Activated CD8-positive, alpha-beta memory T cell treated with anti-CD3 and anti-CD28 coated beads for 1 hour (primary cell): ENCODE data around the gene SEL1L3.
A peak's percentile ranks its signal among the peaks of the same experiment; 100 is the strongest.
"Not testable (repeated sequence)": the region's sequence is repeated elsewhere in the genome, so short reads cannot be mapped to it uniquely, and the experiment has no call there.

Source experiments
- DNase-seq, 2 donors: peaks; one replicate each; pipeline ENCODE4 v3.0.0-alpha.2; 2020; ENCODE audit warnings: low read depth in 1 of 2; ENCODE audit errors: extremely low read depth in 1 of 2

Gene SEL1L3

GRCh38 chr4:25862411-25863346 is at the start of gene SEL1L3:
TSS of gene SEL1L3 (minus strand) at chr4:25862988. CDS start at chr4:25862836, 152 bp downstream.
- DNase-seq, result peak in 1 of 2 donors; percentile 40

- no peak for DNase-seq
Measured at GRCh38 chr4:25911356-25911755, 48.6 kb upstream of the SEL1L3 start.

GRCh38 chr4:25908491-25908901 is 45.7 kb upstream of the SEL1L3 start:
- DNase-seq, result no peak

GRCh38 chr4:25906113-25906512 is 43.3 kb upstream of the SEL1L3 start:
- not testable (repeated sequence) for DNase-seq

GRCh38 chr4:25905371-25905770 is 42.6 kb upstream of the SEL1L3 start:
- DNase-seq, result no peak

- DNase-seq, result no peak
Measured at GRCh38 chr4:25904748-25905082, 41.9 kb upstream of the SEL1L3 start.

GRCh38 chr4:25903900-25904747 is 41.3 kb upstream of the SEL1L3 start:
- no peak for DNase-seq

- no peak for DNase-seq
Measured at GRCh38 chr4:25901030-25901430, 38.2 kb upstream of the SEL1L3 start.

GRCh38 chr4:25900310-25900709 is 37.5 kb upstream of the SEL1L3 start:
- no peak for DNase-seq

GRCh38 chr4:25896776-25897539 is 34.2 kb upstream of the SEL1L3 start:
- no peak for DNase-seq

GRCh38 chr4:25892796-25893195 is 30.0 kb upstream of the SEL1L3 start:
- DNase-seq, result no peak

- no peak for DNase-seq
Measured at GRCh38 chr4:25890571-25891485, 28.0 kb upstream of the SEL1L3 start.

- no peak for DNase-seq
Measured at GRCh38 chr4:25889589-25890503, 27.1 kb upstream of the SEL1L3 start.

- DNase-seq, result no peak
Measured at GRCh38 chr4:25888781-25889180, 26.0 kb upstream of the SEL1L3 start.

GRCh38 chr4:25884031-25884782 is 21.4 kb upstream of the SEL1L3 start:
- DNase-seq, result no peak

- DNase-seq, result no peak
Measured at GRCh38 chr4:25883565-25883964, 20.8 kb upstream of the SEL1L3 start.

GRCh38 chr4:25882226-25882625 is 19.4 kb upstream of the SEL1L3 start:
- DNase-seq, result no peak

- no peak for DNase-seq
Measured at GRCh38 chr4:25881193-25881592, 18.4 kb upstream of the SEL1L3 start.
